Jurkat, Clone E6-1 (cell line): Measurements from ENCODE around the gene IPO9.
"Not testable (repeated sequence)": the region's sequence is repeated elsewhere in the genome, so short reads cannot be mapped to it uniquely, and the experiment has no call there.

Experiments
- DNase-seq: peaks from one replicate; pipeline ENCODE4 v3.0.0-alpha.2; 2011; ENCODE audit warnings: low read depth, low spot score
- H3K4me3 ChIP-seq: 2 replicates; pipeline ENCODE4 v1.5.1; 2011; ENCODE audit warnings: mild to moderate bottlenecking, low read length, control low read depth, moderate library complexity

The IPO9 gene

DNA sequence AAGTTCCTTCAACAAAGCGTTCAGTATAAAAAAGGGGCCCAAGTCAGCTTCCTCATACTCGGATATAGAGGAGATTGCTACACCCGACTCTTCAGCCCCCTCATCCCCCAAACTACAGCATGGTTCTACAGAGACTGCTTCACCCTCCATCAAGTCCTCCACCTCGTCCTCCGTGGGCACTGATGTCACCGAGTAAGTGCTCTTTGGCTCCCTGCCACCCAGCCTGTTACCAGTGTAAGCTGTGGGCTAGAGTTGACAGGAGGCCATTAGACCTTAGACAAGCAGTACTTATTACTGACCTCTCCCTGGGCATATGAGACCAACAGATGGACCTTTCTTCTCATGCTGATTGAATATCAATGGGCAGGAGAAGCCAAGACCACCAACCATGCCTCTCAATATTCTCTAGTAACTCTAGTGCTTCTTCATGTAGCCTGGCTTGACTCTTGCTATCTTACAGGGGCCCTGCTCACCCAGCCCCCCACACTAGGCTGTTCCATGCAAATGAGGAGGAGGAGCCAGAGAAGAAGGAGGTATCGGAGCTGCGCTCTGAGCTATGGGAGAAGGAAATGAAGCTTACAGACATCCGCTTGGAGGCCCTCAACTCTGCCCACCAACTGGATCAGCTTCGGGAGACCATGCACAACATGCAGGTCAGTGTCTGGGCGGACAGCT, 20.9 kb upstream of the IPO9 start:
- no peak overlapping the region for H3K4me3 ChIP-seq
- DNase-seq: no peak

DNA sequence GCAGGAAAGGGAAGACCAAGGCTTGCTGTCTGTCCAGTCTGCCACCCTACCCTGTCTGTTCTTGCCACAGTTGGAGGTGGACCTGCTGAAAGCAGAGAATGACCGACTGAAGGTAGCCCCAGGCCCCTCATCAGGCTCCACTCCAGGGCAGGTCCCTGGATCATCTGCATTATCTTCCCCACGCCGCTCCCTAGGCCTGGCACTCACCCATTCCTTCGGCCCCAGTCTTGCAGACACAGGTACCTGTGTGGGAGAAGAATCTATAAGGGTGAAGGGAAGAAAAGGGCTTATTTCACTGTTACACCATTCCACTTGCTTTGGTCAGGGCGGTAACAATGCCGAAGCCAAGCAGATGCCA, 20.3 kb upstream of the IPO9 start:
- no peak overlapping the region for H3K4me3 ChIP-seq
- no peak for DNase-seq

DNA sequence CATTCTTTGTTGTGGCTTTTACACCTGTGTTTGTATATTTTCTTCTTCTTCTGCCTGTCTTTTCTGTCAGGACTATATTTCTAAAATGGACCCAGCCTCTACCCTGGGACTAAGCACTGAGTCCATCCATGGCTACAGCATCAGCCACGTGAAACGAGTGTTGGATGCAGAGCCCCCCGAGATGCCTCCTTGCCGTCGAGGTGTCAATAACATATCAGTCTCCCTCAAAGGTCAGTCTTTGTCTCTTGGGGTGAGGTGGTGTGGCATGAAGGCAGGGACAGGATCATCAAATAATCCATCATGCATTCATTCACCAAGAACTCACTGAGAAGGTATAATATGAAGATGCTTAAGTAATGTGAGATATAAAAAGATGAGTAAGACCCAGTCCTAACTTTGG, 19.1 kb upstream of the IPO9 start:
- no peak for DNase-seq
- H3K4me3 ChIP-seq: no peak overlapping the region

DNA sequence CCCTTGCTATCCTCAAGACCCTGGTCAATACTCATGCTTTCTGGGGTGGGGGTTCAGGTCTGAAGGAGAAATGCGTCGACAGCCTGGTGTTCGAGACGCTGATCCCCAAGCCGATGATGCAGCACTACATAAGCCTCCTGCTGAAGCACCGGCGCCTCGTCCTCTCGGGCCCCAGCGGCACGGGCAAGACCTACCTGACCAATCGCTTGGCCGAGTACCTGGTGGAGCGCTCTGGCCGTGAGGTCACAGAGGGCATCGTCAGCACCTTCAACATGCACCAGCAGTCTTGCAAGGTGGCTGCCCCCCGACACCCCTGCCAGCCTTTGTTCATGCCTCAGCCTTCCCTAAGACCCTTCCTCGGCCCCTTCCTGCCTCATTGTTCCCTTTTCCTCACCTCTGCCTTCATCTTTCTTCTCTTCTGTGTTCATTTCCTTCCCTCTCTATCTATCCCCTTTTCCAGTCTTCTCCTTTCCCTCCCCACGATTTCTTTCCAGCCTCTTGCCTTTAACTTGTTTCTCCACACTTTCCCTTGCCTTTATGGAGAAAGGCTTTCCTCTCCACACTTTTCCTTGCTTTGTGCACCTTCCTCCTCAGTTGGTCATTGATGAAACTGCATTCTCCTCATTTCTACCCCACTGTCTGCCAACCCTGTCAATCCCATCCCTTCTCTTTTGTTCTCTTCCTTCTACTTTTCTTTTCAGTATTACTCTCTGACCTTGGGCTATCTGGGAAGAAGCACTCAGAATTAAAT, 18.3 kb upstream of the IPO9 start:
- no peak overlapping the region for H3K4me3 ChIP-seq
- no peak for DNase-seq

DNA sequence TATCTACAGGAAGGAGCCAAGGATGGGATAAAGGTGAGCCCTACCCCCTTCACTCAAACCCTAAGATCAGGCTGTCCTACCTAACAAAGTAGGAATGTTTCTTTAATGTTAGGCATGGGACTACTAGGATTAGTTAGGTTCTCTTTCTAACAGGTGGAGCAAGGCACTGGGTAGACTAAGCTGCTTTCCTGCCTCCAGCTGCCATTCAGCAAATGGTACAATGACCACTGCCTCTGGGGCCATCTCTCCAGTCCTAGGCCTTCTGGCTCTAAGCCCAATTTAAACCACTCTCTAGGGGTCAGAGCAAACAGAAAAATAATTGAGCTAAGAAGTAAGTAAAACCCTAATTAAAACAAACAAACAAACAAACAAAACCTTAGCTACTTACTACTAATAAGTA, 15.7 kb upstream of the IPO9 start:
- H3K4me3 ChIP-seq: no peak overlapping the region
- DNase-seq: no peak

DNA sequence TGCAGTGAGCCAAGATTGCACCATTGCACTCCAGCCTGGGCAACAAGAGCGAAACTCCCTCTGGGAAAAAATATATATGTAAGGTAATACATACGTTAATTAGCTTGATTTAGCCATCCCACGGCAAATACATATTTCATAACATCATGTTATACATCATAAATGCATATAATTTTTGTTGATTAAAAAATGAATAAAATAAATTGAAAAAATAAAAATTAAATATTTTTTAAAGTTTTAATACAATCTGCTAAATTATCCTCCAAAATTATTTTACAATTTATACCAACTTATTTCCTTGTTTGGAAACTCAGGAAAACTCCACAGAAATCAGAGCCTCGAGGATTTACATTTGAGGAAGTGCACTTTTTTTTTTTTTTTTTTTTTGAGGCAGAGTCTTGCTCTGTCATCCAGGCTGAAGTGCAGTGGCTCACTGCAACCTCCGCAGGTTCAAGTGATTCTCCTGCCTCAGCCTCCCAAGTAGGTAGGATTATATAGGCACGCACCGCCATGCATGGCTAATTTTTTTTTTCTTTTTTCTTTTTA, 12.6 kb upstream of the IPO9 start:
- no peak overlapping the region for H3K4me3 ChIP-seq
- no peak for DNase-seq

DNA sequence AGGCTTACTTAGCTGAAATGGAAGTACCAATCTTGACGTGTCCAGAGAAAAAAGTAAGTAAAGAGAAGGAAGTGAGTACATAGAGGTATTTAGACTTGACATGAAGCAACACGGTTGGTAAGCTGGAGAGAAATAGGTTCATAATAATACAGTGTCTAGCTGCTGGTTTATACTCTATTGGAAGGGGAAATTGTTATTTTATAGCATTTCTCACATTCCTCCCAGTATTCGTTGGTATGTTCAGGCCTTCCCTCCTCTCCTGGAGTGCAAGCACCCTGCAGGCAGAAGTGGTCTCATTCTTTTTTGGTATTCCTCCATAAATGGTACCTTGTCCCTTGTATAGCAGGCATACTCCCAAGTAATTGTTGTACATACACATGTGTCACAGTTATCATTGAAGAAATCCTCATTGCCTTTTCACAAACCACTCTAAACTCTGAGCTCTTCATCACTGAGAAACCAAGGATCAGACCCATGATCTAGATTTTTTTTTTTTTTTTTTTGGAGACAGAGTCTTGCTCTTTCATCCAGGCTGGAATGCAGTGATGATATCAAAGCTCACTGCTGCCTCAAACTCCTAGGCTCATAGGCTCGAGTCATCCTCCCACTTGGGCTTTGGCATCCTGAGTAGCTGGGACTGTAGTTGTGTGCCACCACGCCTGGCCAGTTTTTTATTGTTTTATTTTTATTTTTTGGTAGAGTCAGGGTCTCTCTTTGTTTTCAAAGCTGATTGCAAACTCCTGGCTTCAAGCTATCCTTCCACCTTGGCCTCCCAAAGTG, 9.8 kb upstream of the IPO9 start:
- DNase-seq: no peak
- no peak overlapping the region for H3K4me3 ChIP-seq

DNA sequence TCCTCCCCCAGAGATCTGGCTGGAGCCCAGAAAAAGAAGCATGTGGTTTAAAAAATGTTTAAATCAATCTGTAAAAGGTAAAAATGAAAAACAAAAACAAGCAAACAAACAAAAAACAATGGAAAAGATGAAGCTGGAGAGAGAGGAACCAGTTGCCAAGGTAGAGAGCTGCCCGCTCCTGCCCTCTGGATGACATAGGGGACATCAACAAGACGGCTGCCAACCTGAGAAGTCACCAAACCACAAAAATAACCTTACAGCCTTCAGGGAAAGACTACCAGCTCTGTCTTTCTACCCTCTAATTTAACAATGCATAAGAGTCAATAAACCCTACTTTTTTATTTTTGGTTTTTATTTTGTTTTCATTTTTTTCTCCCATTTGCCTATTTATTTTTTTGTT, 8.5 kb upstream of the IPO9 start:
- no peak overlapping the region for H3K4me3 ChIP-seq
- DNase-seq: no peak

DNA sequence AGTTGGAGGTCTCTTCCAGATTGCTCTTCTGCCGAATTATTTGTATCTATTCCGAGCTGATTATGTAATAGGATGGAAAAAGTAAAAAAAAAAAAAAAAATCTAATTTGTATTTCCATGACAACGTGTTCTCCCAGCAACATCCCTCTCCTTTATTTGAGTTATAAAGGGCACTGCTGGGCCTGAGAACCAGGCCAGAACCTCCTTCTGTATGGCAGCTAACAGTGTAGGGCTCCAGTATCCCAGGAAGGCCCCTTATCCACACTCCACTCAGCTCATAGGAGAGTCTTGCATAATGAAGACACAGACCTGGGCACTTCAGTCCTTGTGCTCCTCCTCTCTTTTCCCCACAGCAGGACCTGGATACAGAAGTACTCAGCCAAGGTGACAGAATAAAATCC, 3.7 kb upstream of the IPO9 start:
- DNase-seq: no peak
- no peak overlapping the region for H3K4me3 ChIP-seq

DNA sequence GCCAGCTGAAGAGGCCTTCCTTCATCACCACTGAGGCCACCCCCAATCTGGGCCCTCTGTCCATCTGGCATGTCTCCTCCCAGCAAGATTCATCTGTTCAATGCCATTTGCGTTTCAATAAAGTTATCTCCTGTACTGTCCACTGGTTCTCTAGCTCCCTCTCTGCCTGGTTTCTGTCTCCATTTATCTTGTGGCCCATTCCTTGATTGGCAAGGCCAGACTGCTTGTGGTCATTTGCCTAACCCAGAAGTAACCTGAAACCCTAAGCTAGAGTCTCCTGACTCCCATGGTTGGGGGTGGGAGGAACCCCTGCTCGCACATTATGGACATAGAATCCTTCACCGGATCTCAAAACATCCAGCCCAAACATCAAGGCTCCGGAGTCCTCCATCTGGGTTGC, 2.1 kb upstream of the IPO9 start:
- no peak overlapping the region for H3K4me3 ChIP-seq
- DNase-seq: no peak

DNA sequence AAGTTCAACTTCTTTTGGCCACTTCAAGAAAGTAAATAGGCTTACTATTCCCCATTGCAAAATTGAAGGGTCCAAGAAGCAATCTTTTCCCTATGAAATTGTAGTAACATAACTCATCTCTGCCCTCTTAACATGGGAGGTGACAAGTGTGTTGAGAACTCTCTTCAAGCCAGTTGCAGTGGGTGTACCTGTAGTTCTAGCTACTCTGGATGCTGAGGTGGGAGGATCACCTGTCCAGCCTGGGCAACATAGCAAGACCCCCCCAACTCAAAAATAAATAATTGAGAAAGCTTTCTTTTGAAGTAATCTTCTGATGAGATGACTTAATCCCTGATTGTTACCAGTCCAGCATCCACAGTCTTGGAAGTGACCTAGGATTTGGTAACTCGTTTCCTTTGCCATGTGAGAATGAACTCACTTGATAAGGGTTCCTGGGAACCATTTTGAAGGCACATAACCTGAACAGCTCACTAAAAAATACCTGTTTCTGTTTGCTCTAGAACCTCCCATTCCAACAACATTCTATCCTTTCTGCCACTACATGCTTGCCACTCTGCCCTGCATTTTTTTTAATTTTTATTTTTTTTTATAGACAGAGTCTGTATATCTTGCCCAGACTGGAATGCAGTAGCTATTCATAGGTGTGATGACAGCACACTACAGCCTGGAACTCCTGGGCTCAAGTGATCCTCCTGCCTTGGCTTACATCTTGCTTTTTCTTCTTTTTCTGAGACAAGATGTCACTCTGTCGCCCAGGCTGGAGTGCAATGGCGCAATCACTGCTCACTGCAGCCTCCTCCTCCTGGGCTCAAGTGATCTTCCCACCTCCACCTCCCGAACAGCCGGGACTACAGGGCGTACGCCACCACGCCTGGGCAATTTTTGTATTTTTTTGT, 1.4 kb upstream of the IPO9 start:
- no peak for DNase-seq
- no peak overlapping the region for H3K4me3 ChIP-seq

DNA sequence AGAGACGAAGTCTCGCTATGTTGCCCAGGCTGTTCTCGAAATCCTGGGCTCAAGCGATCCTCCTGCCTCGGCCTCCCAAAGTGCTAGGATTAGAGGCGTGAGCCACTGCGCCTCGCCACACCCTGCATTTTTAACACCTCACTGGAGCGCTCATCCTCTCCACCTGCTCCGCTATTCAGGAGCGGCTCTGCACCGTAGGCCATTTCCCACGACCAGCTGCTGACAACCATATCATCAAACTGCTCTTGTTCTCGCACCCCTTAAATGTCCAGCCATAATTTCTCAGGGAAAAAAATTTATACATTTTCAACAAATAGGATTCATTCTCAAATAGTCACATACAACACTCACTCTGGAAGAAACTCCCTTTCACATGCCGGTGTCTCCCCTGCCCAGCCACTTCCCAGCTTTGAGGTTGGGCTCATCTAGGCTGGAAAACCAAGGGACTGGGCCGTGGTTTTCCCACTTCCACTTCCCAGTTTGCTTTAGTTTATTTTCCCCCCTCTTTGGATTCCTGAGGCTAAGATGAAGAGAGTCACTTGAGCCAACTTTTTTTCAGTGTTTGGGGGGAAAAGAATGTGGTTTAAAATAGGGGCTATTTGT, 639 bp upstream of the IPO9 start:
- no peak for DNase-seq
- H3K4me3 ChIP-seq: peak overlapping the region; percentile 27

DNA sequence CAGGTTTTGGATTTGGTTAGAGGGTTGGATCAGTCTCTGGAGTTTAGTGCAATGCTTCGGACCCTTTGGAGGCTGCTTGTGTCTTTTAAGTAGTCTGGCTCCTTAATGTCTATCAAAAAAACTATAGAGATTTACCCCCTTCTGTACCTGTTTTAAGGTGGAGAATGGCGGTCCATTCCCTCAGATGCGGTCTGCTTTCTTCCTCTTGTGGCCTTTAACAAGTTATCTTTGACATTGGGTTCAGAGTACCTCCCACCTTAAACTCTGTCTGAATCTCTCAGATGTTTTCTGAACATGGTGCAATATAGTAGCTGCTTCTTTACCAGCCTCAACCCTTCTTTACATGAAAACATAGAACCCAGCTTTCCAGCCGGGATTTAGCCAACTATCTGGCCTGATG, 2.4 kb downstream of the IPO9 start:
- H3K4me3 ChIP-seq: no peak overlapping the region
- DNase-seq: peak; percentile 76

DNA sequence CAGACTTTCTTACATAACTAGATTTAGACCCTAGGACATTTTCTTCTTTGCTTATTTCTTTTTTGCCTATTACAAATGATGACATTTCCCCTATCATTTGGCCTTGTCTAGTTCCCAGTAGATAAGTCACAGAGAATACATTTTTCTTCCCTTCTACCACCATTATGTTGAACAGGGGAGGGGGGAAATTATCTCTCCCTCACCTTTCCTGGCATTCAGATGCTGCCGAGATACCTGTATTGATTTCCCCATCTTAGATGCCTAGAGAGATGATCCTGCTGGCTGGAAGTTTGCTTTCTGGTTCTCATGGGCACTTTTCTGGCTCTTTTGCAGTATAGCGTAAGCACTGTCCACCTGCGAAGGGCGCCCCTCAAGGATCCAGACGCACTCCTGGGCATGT, 5.7 kb downstream of the IPO9 start:
- DNase-seq: no peak
- no peak overlapping the region for H3K4me3 ChIP-seq

DNA sequence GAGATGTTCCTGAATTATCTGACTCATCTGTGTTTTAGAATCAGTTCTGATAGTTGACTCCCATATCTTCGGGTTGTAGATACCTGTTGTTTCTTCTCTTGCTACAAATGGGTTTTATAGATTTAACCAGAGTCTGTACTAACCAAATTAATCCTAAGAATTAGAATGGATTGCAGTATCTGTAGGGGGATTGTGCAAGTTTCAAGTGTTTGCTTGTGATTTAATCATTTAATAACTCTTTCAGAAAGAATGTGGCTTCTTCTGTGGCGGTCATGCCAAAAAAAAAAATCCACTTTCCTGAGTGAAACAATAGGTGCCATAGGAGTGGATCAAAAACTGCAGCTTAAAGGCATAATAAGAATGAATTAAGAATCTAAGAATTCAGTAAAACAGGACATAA, 9.4 kb downstream of the IPO9 start:
- H3K4me3 ChIP-seq: no peak overlapping the region

DNA sequence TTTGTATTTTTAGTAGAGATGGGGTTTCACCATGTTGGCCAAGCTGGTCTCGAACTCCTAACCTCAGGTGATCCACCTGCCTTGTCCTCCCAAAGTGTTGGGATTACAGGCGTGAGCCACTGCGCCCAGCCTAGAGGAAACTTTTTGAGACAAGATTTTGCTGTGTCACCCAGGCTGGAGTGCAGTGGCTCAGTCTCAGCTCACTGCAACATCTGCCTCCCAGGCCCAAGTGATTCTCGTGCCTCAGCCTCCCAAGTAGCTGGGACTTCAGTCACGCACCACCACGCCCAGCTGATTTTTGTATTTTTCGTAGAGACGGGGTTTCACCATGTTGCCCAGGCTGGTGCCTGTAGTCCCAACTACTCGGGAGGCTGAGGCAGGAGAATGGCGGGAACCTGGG, 10.1 kb downstream of the IPO9 start:
- DNase-seq, H3K4me3 ChIP-seq: not testable (repeated sequence)

More for the DNA sequence above, 9.4 kb downstream of the IPO9 start:
- no peak for DNase-seq

DNA sequence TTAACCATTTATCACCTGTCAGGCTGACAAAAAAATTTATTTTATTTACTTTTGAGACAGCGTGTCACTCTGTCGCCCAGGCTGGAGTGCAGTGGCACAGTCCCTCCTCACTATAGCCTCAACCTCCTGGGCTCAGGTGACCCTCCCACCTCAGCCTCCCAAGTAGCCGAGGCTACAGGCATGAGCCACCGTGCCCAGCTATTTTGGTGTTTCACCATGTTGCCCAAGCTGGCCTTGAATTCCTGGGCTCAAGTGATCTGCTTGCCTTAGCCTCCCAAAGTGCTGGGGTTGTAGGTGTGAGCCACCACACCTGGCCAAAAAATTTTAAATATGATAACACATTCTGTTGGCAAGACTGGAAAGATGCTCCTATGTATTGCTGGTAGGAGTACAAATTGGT, 11.1 kb downstream of the IPO9 start:
- no peak overlapping the region for H3K4me3 ChIP-seq
- no peak for DNase-seq

DNA sequence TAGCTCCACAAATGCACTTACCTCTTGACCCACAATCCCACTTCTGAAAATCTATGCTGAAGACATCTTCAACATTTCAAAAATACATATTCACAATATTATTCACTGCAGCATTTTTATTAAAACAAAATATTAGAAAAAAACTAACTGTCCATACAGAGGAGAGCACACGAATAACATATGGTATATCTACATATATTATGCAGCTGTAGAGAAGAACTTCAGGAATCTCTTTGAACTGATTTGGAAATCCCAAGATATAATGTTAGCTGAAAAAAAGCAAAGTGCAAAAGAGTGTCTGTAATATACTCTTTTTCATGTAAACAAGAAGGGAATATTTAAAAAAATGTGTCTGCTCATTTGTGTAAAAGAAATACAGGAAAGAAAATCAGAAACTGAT, 11.5 kb downstream of the IPO9 start:
- no peak for DNase-seq

More for the DNA sequence above, 11.5 kb downstream of the IPO9 start:
- no peak overlapping the region for H3K4me3 ChIP-seq
